HepG2 (cell line): Measurements from ENCODE around the gene CENPL. TPM values are rescaled to one million over a fixed set of nuclear protein-coding genes. Genes with fewer than 3 reads are reported as not detected.

Source experiments
- ATAC-seq: fragments of 200-7000 bp; cut with Tn5 transposase; 3 replicates; pipeline ENCODE4 v1.9.1; 2020; ENCODE audit warnings: mild to moderate bottlenecking, moderate library complexity
- BruUV-seq: library from RNA; stranded (reverse); fragments of 400-500 nt; replicated peaks from 2 replicates; lab custom pipeline; 2021; lab: Mats Ljungman, UMichigan
- CTCF ChIA-PET: fragments of 300-600 bp; formaldehyde crosslinking; extraction: SDS; loops from one replicate; lab custom pipeline; 2021; ENCODE audit warnings: low total read pairs, inconsistent platforms, low intra/inter-chr PET ratio; lab: Yijun Ruan, JAX
- POLR2A ChIA-PET: fragments of 350-600 bp; sonication (Branson Sonifier 250); formaldehyde crosslinking; loops from one replicate; lab custom pipeline; 2020; ENCODE audit warnings: antibody characterized with exemption, inconsistent platforms; lab: Yijun Ruan, JAX
- DNase-seq: peaks from one replicate; pipeline ENCODE4 v3.0.0-alpha.2; 2015; ENCODE audit warnings: low spot score
- FAIRE-seq: peaks from 3 replicates; lab custom pipeline; 2011; peaks lifted over from hg19 to GRCh38; lab: Jason Lieb, UNC
- H2AFZ ChIP-seq: one replicate; pipeline ENCODE4 v1.6.1; 2011; ENCODE audit warnings: low read length, inconsistent platforms
- H3K27ac ChIP-seq: fragments of 300-600 bp; 3 replicates; pipeline ENCODE4 v1.8.0; 2011; ENCODE audit warnings: mixed run types, mild to moderate bottlenecking, mixed read lengths, low read length, inconsistent platforms; ENCODE audit not compliant: insufficient read depth; ENCODE audit errors: extremely low read length
- H3K27me3 ChIP-seq, 2 experiments: fragments of 200-600 bp in 1 of 2; 2 replicates in 1 of 2; 3 replicates in 1 of 2; pipeline versions ENCODE4 v1.6.0 to v1.8.0; 2011; ENCODE audit warnings: low read length in 2 of 2, mild to moderate bottlenecking in 2 of 2, moderate library complexity in 2 of 2, inconsistent platforms in 1 of 2; ENCODE audit not compliant: insufficient read depth in 2 of 2, control insufficient read depth in 1 of 2
- H3K36me3 ChIP-seq, 2 experiments: fragments of 200-600 bp in 1 of 2; replicated peaks in 1 of 2; 2 replicates in 1 of 2; 3 replicates in 1 of 2; pipeline versions ENCODE4 v1.5.1 to v1.8.0; 2011; ENCODE audit warnings: low read length in 2 of 2, inconsistent platforms in 1 of 2; ENCODE audit not compliant: insufficient read depth in 2 of 2, control insufficient read depth in 1 of 2
- H3K4me1 ChIP-seq: 2 replicates; pipeline ENCODE4 v1.5.1; 2012; ENCODE audit warnings: low read length, inconsistent platforms; ENCODE audit not compliant: insufficient read depth
- H3K4me2 ChIP-seq: 2 replicates; pipeline ENCODE4 v1.6.0; 2011; ENCODE audit warnings: low read depth, low read length, inconsistent platforms
- H3K4me3 ChIP-seq, 3 experiments: fragments of 200-600 bp in 1 of 3; sonication (generic), shearing (Covaris generic) in 1 of 3; replicated peaks in 1 of 3; 2 replicates each; pipeline ENCODE4 v1.5.1; 2011 to 2016; ENCODE audit warnings: low read length in 3 of 3, inconsistent platforms in 2 of 3, low read depth in 2 of 3, mild to moderate bottlenecking in 2 of 3, control low read depth in 1 of 3, mixed read lengths in 1 of 3; ENCODE audit not compliant: insufficient read depth in 1 of 3
- H3K79me2 ChIP-seq: one replicate; pipeline ENCODE4 v1.6.1; 2011; ENCODE audit warnings: low read length, inconsistent platforms; ENCODE audit not compliant: insufficient read depth
- H3K9ac ChIP-seq: 2 replicates; pipeline ENCODE4 v1.6.0; 2011; ENCODE audit warnings: mild to moderate bottlenecking, low read depth, low read length, inconsistent platforms; ENCODE audit not compliant: insufficient read depth
- H3K9me3 ChIP-seq: 2 replicates; pipeline ENCODE4 v1.5.1; 2012; ENCODE audit warnings: mild to moderate bottlenecking, low read length
- H4K20me1 ChIP-seq: 2 replicates; pipeline ENCODE4 v1.6.0; 2011; ENCODE audit warnings: inconsistent platforms, mild to moderate bottlenecking, low read length, moderate library complexity; ENCODE audit not compliant: insufficient read depth
- RXRA ChIP-seq: sonication (generic); formaldehyde crosslinking; IDR thresholded peaks from 2 replicates; pipeline ENCODE4 v1.5.1; 2020; ENCODE audit warnings: missing genetic modification reagents
- SNAPC5 ChIP-seq: sonication (generic); formaldehyde crosslinking; IDR thresholded peaks from 2 replicates; pipeline ENCODE4 v1.8.1; 2023; ENCODE audit warnings: mild to moderate bottlenecking, missing genetic modification reagents, borderline replicate concordance
- SYNCRIP ChIP-seq: fragments of 200-400 bp; formaldehyde crosslinking; IDR thresholded peaks from 2 replicates; pipeline ENCODE4 v1.6.1; 2018; ENCODE audit warnings: mild to moderate bottlenecking, low read depth, low read length; ENCODE audit not compliant: insufficient read depth
- ZFP36L1 ChIP-seq: sonication (generic); formaldehyde crosslinking; IDR thresholded peaks from 2 replicates; pipeline ENCODE4 v1.8.0; 2022; ENCODE audit warnings: mild to moderate bottlenecking, missing genetic modification reagents, moderate library complexity
- ZNF382 ChIP-seq: sonication (generic); formaldehyde crosslinking; IDR thresholded peaks from 2 replicates; pipeline ENCODE4 v1.5.0; 2020; ENCODE audit warnings: missing genetic modification reagents, mild to moderate bottlenecking, borderline replicate concordance
- ZNF558 ChIP-seq: sonication (generic); formaldehyde crosslinking; IDR thresholded peaks from 2 replicates; pipeline ENCODE4 v1.9.0; 2022; ENCODE audit warnings: mild to moderate bottlenecking, missing genetic modification reagents, borderline replicate concordance
- WGBS: methylation state at CpG from one replicate; pipeline ENCODE4 v1.1.6; 2017; ENCODE audit warnings: low lambda C conversion rate; 5-methylcytosine and 5-hydroxymethylcytosine counted together
- in situ Hi-C: cut with HindIII; loops from 2 replicates; pipeline ENCODE4 v1.10.0; 2017; ENCODE audit warnings: low pct_unique_long_range_greater_than_20kb; ENCODE audit not compliant: extremely low pct_ligation_motif_present
- intact Hi-C: fragments of 100-400 bp; cut with micrococcal nuclease; formaldehyde crosslinking; loops from one replicate; pipeline ENCODE4 v1.10.0; 2022; ENCODE audit not compliant: unreplicated experiment
- polyA plus RNA-seq, 8 experiments: library from polyadenylated mRNA; depleted of rRNA in 3 of 8; stranded (reverse) in 7 of 8; unstranded in 1 of 8; fragments of >200 nt; fragmentation: Illumina TruSeq in 4 of 8; extraction: Trizol in 4 of 8; gene quantifications; 2 replicates each; pipeline versions ENCODE4 v1.2.1 to v1.2.3, GENCODE V29; 2011 to 2016; ENCODE audit warnings: low read depth in 4 of 8, missing spikeins in 1 of 8, mixed read lengths in 1 of 8; ENCODE audit not compliant: insufficient read depth in 1 of 8
- total RNA-seq, 5 experiments: library from RNA; depleted of rRNA; stranded (reverse); fragments of >200 nt; fragmentation: Illumina TruSeq; extraction: Trizol; gene quantifications; 2 replicates each; pipeline ENCODE4 v1.2.3, GENCODE V29; 2016; ENCODE audit warnings: low read depth in 1 of 5
- TF ChIP-seq, protein P1 (sequence below): sonication (generic); formaldehyde crosslinking; IDR thresholded peaks from 2 replicates; pipeline ENCODE4 v1.4.0; 2020; ENCODE audit warnings: missing genetic modification reagents

Gene CENPL
- total and polyA plus RNA-seq, 2 of the 13 experiments (the other 11 are each of a cell fraction or from before 2014, with no cell fraction given) = 4.4 to 14.2 TPM

DNA sequence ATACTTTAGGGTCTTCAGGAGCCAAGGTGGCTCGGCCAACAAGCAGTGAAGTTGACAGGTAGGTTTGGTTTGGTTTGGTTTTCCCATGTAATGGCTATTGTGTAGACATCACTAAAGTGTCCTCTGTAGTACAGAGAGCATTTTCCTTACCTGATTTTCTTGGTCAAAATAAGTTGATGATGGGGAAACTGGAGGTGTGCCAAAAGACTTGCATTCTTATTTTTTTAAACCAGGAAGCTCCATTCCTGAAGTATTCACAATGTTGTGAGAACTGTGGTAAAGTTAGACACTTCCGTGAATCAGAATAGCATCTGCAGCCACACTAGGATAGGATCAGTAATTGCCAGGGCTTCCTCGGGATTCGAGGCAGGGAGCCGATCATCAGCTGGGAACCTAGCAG, 46.4 kb upstream of the CENPL start:
- CTCF ChIA-PET = no interaction called here
- Histone ChIP-seq H3K79me2 (peaks cover 20% of the 10 kb centered on the region), H3K27me3 (no peaks in the 10 kb centered on the region; a peak in 1 of 5 replicates), H3K27ac (no peak overlapping the region), H4K20me1 (peaks cover 8% of the 10 kb centered on the region), H2AFZ (no peak overlapping the region), H3K4me2 (no peak overlapping the region), H3K9ac (no peak overlapping the region), H3K4me1 (peaks cover 26% of the 10 kb centered on the region), H3K9me3 (no peaks in the 10 kb centered on the region), H3K4me3 (no peak overlapping the region), H3K36me3 (peaks cover 0 to 30% of the 10 kb centered on the region in 2 experiments; a peak in 4 of 5 replicates)
- no peak for DNase-seq
- 99% methylated on average over 5 of the region's 5 CpGs for WGBS
- intact Hi-C loops = no loop called here
- no peak for TF ChIP-seq SYNCRIP
- no peak for TF ChIP-seq ZFP36L1 (CRISPR knock-in tag)
- no peak for TF ChIP-seq ZNF558 (CRISPR knock-in tag)
- no peak for TF ChIP-seq ZNF382 (CRISPR knock-in tag)
- TF ChIP-seq, protein P1, sequence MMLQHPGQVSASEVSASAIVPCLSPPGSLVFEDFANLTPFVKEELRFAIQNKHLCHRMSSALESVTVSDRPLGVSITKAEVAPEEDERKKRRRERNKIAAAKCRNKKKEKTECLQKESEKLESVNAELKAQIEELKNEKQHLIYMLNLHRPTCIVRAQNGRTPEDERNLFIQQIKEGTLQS = no peak
- TF ChIP-seq RXRA (CRISPR knock-in tag) = no peak
- no peak for TF ChIP-seq SNAPC5 (CRISPR knock-in tag)
- FAIRE-seq = no peak
- no TSS peak for BruUV-seq
- no peak for ATAC-seq
- POLR2A ChIA-PET = no interaction called here
- in situ Hi-C loops = no loop called here
